Astrocyte (in vitro differentiated cells and primary cell): ENCODE measurements around the gene TMC5. TPM values are rescaled to one million over a fixed set of nuclear protein-coding genes. Genes with fewer than 3 reads are reported as not detected.

ENCODE experiments used
- DNase-seq: peaks from one replicate; pipeline ENCODE4 v3.0.0-alpha.2; 2010; ENCODE audit warnings: low read depth
- FAIRE-seq: peaks from 2 replicates; lab custom pipeline; 2011; peaks lifted over from hg19 to GRCh38; lab: Jason Lieb, UNC
- H2AFZ ChIP-seq: 2 replicates; pipeline ENCODE4 v1.6.0; 2012; ENCODE audit warnings: low read depth, low read length, inconsistent platforms
- H3K27ac ChIP-seq: 2 replicates; pipeline ENCODE4 v1.5.1; 2011; ENCODE audit warnings: low read depth, low read length, inconsistent platforms
- H3K27me3 ChIP-seq: 2 replicates; pipeline ENCODE4 v1.6.0; 2011; ENCODE audit warnings: low read length, inconsistent platforms; ENCODE audit not compliant: insufficient read depth
- H3K36me3 ChIP-seq: 2 replicates; pipeline ENCODE4 v1.5.1; 2011; ENCODE audit warnings: low read length, inconsistent platforms; ENCODE audit not compliant: insufficient read depth
- H3K4me1 ChIP-seq: 2 replicates; pipeline ENCODE4 v1.5.1; 2011; ENCODE audit warnings: low read length, inconsistent platforms; ENCODE audit not compliant: insufficient read depth
- H3K4me2 ChIP-seq: 2 replicates; pipeline ENCODE4 v1.6.0; 2012; ENCODE audit warnings: low read length, inconsistent platforms
- H3K4me3 ChIP-seq: 2 replicates; pipeline ENCODE4 v1.5.1; 2011; ENCODE audit warnings: low read depth, mild to moderate bottlenecking, low read length, inconsistent platforms; ENCODE audit not compliant: insufficient read depth
- H3K79me2 ChIP-seq: 2 replicates; pipeline ENCODE4 v1.6.0; 2012; ENCODE audit warnings: mild to moderate bottlenecking, low read length, inconsistent platforms; ENCODE audit not compliant: insufficient read depth
- H3K9ac ChIP-seq: 2 replicates; pipeline ENCODE4 v1.6.0; 2012; ENCODE audit warnings: mild to moderate bottlenecking, low read length, inconsistent platforms
- H3K9me3 ChIP-seq: 2 replicates; pipeline ENCODE4 v1.5.1; 2012; ENCODE audit warnings: low read depth, mild to moderate bottlenecking, low read length, inconsistent platforms; ENCODE audit not compliant: insufficient read depth
- H4K20me1 ChIP-seq: 2 replicates; pipeline ENCODE4 v1.6.0; 2012; ENCODE audit warnings: low read length, inconsistent platforms; ENCODE audit not compliant: insufficient read depth
- H3K27ac Mint-ChIP-seq: one replicate; pipeline ENCODE4 v1.8.0; 2021; ENCODE audit warnings: mild to moderate bottlenecking, mixed read lengths; ENCODE audit not compliant: unreplicated experiment
- H3K27me3 Mint-ChIP-seq: one replicate; pipeline ENCODE4 v1.8.0; 2021; ENCODE audit warnings: low read depth, mixed read lengths; ENCODE audit not compliant: unreplicated experiment
- H3K36me3 Mint-ChIP-seq: one replicate; pipeline ENCODE4 v1.8.0; 2021; ENCODE audit warnings: low read depth, mixed read lengths; ENCODE audit not compliant: unreplicated experiment
- H3K4me1 Mint-ChIP-seq: one replicate; pipeline ENCODE4 v1.8.0; 2021; ENCODE audit warnings: low read depth, mixed read lengths; ENCODE audit not compliant: unreplicated experiment
- H3K4me3 Mint-ChIP-seq: one replicate; pipeline ENCODE4 v1.8.0; 2021; ENCODE audit warnings: mild to moderate bottlenecking, moderate library complexity, mixed read lengths; ENCODE audit not compliant: unreplicated experiment
- H3K9me3 Mint-ChIP-seq: one replicate; pipeline ENCODE4 v1.8.0; 2021; ENCODE audit warnings: mild to moderate bottlenecking, mixed read lengths; ENCODE audit not compliant: unreplicated experiment
- EZH2 ChIP-seq: IDR thresholded peaks from 2 replicates; pipeline ENCODE4 v1.6.1; 2012; ENCODE audit warnings: mild to moderate bottlenecking, low read length, inconsistent platforms; ENCODE audit not compliant: insufficient read depth
- total RNA-seq: library from RNA; stranded (reverse); gene quantifications from 2 replicates; pipeline ENCODE4 v1.2.1, GENCODE V29; 2021
- TF ChIP-seq, protein P1 (sequence below): IDR thresholded peaks from 2 replicates; pipeline ENCODE4 v1.5.1; 2011; ENCODE audit warnings: low read depth, mild to moderate bottlenecking, inconsistent platforms, low read length, moderate library complexity; ENCODE audit not compliant: insufficient read depth

Gene TMC5
- total RNA-seq, 1 donor from 2014 or later: 0.11 TPM

DNA sequence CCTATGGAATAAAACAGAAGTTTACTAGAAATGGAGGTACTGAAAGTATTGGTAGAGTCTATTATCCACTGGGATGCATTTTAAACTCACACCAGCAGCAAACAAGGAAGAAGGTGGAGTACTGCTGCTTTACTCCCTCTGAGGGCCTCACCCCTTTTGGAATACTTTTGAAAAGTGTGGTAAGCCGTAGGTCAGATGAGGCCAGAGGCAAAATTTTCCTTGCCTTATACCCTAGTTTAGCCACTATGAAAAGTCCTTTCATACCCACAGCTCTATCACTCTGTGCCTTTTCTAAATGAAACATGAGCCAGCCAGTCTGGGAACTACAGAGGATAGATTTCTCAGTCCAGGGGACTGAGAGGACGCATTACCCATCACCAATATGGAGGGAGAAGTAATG, 90.2 kb downstream of the TMC5 start:
- peaks cover 19% of the 10 kb centered on the region for H3K36me3 ChIP-seq
- H2AFZ ChIP-seq: no peak overlapping the region
- H3K9me3 ChIP-seq: no peaks in the 10 kb centered on the region
- H3K27ac ChIP-seq: no peak overlapping the region
- FAIRE-seq: no peak
- H3K4me3 ChIP-seq: no peak overlapping the region
- no peak overlapping the region for H3K27ac Mint-ChIP-seq
- H3K27me3 Mint-ChIP-seq: no peaks in the 10 kb centered on the region
- H4K20me1 ChIP-seq: peaks cover 33% of the 10 kb centered on the region
- H3K27me3 ChIP-seq: no peaks in the 10 kb centered on the region
- no peak overlapping the region for H3K9ac ChIP-seq
- DNase-seq: no peak
- no peak overlapping the region for H3K4me2 ChIP-seq
- TF ChIP-seq, protein P1, sequence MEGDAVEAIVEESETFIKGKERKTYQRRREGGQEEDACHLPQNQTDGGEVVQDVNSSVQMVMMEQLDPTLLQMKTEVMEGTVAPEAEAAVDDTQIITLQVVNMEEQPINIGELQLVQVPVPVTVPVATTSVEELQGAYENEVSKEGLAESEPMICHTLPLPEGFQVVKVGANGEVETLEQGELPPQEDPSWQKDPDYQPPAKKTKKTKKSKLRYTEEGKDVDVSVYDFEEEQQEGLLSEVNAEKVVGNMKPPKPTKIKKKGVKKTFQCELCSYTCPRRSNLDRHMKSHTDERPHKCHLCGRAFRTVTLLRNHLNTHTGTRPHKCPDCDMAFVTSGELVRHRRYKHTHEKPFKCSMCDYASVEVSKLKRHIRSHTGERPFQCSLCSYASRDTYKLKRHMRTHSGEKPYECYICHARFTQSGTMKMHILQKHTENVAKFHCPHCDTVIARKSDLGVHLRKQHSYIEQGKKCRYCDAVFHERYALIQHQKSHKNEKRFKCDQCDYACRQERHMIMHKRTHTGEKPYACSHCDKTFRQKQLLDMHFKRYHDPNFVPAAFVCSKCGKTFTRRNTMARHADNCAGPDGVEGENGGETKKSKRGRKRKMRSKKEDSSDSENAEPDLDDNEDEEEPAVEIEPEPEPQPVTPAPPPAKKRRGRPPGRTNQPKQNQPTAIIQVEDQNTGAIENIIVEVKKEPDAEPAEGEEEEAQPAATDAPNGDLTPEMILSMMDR: no peak
- TF ChIP-seq EZH2: no peak
- peaks cover 10% of the 10 kb centered on the region for H3K36me3 Mint-ChIP-seq
- peaks cover 3% of the 10 kb centered on the region for H3K4me1 ChIP-seq
- no peaks in the 10 kb centered on the region for H3K9me3 Mint-ChIP-seq
- H3K4me3 Mint-ChIP-seq: no peak overlapping the region
- no peaks in the 10 kb centered on the region for H3K4me1 Mint-ChIP-seq
- no peaks in the 10 kb centered on the region for H3K79me2 ChIP-seq

DNA sequence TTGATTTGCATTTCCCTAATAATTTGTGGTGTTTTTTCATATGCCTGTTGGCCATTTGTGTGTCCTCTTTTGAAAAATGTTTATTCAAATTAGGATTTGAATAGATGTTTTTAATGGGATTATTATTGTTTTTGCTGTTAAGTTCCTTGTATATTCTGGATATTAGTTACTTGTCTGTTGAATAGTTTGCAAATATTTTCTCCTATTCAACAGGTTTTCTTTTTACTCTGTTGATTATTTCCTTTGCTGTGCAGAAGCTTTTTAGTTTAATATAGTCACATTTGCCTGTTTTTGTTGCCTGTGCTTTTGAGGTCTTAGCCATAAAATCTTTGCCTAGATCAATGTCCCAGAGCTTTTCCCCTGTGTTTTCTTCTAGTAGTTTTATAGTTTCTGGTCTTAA, 94.6 kb downstream of the TMC5 start:
- no peak overlapping the region for H3K4me3 ChIP-seq
- H3K27me3 Mint-ChIP-seq: no peaks in the 10 kb centered on the region
- no peak overlapping the region for H3K4me2 ChIP-seq
- H3K27me3 ChIP-seq: no peaks in the 10 kb centered on the region
- peaks cover 7% of the 10 kb centered on the region for H3K36me3 ChIP-seq
- DNase-seq (no peak), FAIRE-seq (no peak)
- TF ChIP-seq, protein P1: no peak
- TF ChIP-seq EZH2: no peak
- H3K9me3 Mint-ChIP-seq: no peaks in the 10 kb centered on the region
- peaks cover 18% of the 10 kb centered on the region for H4K20me1 ChIP-seq
- H3K27ac Mint-ChIP-seq: no peak overlapping the region
- peaks cover 13% of the 10 kb centered on the region for H3K4me1 Mint-ChIP-seq
- H3K79me2 ChIP-seq: no peaks in the 10 kb centered on the region
- H3K9ac ChIP-seq: no peak overlapping the region
- H3K36me3 Mint-ChIP-seq: peaks cover 12% of the 10 kb centered on the region
- no peaks in the 10 kb centered on the region for H3K4me1 ChIP-seq
- H3K27ac ChIP-seq: no peak overlapping the region
- H3K4me3 Mint-ChIP-seq: no peak overlapping the region
- H3K9me3 ChIP-seq: no peaks in the 10 kb centered on the region
- H2AFZ ChIP-seq: no peak overlapping the region

- no peak overlapping the region for H3K27ac Mint-ChIP-seq
- TF ChIP-seq, protein P1: no peak
- no peak for TF ChIP-seq EZH2
- Histone ChIP-seq H3K79me2 (no peaks in the 10 kb centered on the region), H2AFZ (no peak overlapping the region), H3K27ac (no peak overlapping the region), H3K4me1 (no peaks in the 10 kb centered on the region), H3K9ac (no peak overlapping the region), H3K4me2 (no peak overlapping the region), H3K9me3 (no peaks in the 10 kb centered on the region), H3K36me3 (peaks cover 4% of the 10 kb centered on the region), H3K27me3 (no peaks in the 10 kb centered on the region), H3K4me3 (no peak overlapping the region), H4K20me1 (peaks cover 18% of the 10 kb centered on the region)
- FAIRE-seq: no peak
- peaks cover 12% of the 10 kb centered on the region for H3K36me3 Mint-ChIP-seq
- H3K4me3 Mint-ChIP-seq: no peak overlapping the region
- no peak for DNase-seq
- H3K9me3 Mint-ChIP-seq: no peaks in the 10 kb centered on the region
- peaks cover 18% of the 10 kb centered on the region for H3K4me1 Mint-ChIP-seq
- H3K27me3 Mint-ChIP-seq: no peaks in the 10 kb centered on the region
Observed at GRCh38 chr16:19513377-19514053, 95.8 kb downstream of the TMC5 start.
